IPS-18a (cell line): ENCODE results near the gene DAG1.

ENCODE experiments used
- H3K27ac ChIP-seq: one replicate; pipeline ENCODE4 v1.5.1; 2013; ENCODE audit warnings: low read length
- H3K27me3 ChIP-seq: one replicate; pipeline ENCODE4 v1.6.1; 2013; ENCODE audit warnings: mild to moderate bottlenecking, low read length; ENCODE audit not compliant: control insufficient read depth, insufficient read depth
- H3K36me3 ChIP-seq: one replicate; pipeline ENCODE4 v1.6.1; 2013; ENCODE audit warnings: low read depth, low read length; ENCODE audit not compliant: control insufficient read depth
- H3K4me1 ChIP-seq: one replicate; pipeline ENCODE4 v1.6.1; 2013; ENCODE audit warnings: low read depth, low read length; ENCODE audit not compliant: control insufficient read depth
- H3K4me3 ChIP-seq: one replicate; pipeline ENCODE4 v1.5.1; 2013; ENCODE audit warnings: low read length
- H3K9ac ChIP-seq: one replicate; pipeline ENCODE4 v1.6.1; 2013; ENCODE audit warnings: mild to moderate bottlenecking, low read length, moderate library complexity
- H3K9me3 ChIP-seq: one replicate; pipeline ENCODE4 v1.6.1; 2013; ENCODE audit warnings: low read depth, low read length; ENCODE audit not compliant: control insufficient read depth

DAG1 gene

GRCh38 chr3:49500732-49501609 lies 30.9 kb downstream of the DAG1 start:
- Histone ChIP-seq H3K9me3 (no peaks in the 10 kb centered on the region), H3K9ac (no peak overlapping the region), H3K4me3 (no peak overlapping the region), H3K27ac (no peak overlapping the region), H3K36me3 (no peaks in the 10 kb centered on the region), H3K27me3 (no peaks in the 10 kb centered on the region), H3K4me1 (no peaks in the 10 kb centered on the region)

GRCh38 chr3:49501842-49502241 lies 31.8 kb downstream of the DAG1 start:
- no peak overlapping the region for H3K4me3 ChIP-seq
- no peaks in the 10 kb centered on the region for H3K36me3 ChIP-seq
- no peak overlapping the region for H3K9ac ChIP-seq
- no peak overlapping the region for H3K27ac ChIP-seq
- no peaks in the 10 kb centered on the region for H3K4me1 ChIP-seq
- H3K9me3 ChIP-seq, result no peaks in the 10 kb centered on the region
- no peaks in the 10 kb centered on the region for H3K27me3 ChIP-seq

- H3K36me3 ChIP-seq, result peaks cover 17% of the 10 kb centered on the region
- no peaks in the 10 kb centered on the region for H3K27me3 ChIP-seq
- H3K9me3 ChIP-seq, result no peaks in the 10 kb centered on the region
- no peak overlapping the region for H3K9ac ChIP-seq
- no peaks in the 10 kb centered on the region for H3K4me1 ChIP-seq
- H3K27ac ChIP-seq, result no peak overlapping the region
- no peak overlapping the region for H3K4me3 ChIP-seq
Measured at GRCh38 chr3:49506906-49507305, 36.8 kb downstream of the DAG1 start.

GRCh38 chr3:49509028-49509561 lies 39.0 kb downstream of the DAG1 start:
- Histone ChIP-seq H3K36me3 (peaks cover 28% of the 10 kb centered on the region), H3K27ac (no peak overlapping the region), H3K4me3 (no peak overlapping the region), H3K4me1 (no peaks in the 10 kb centered on the region), H3K27me3 (no peaks in the 10 kb centered on the region), H3K9ac (no peak overlapping the region), H3K9me3 (no peaks in the 10 kb centered on the region)

GRCh38 chr3:49511639-49512038 lies 41.6 kb downstream of the DAG1 start:
- no peaks in the 10 kb centered on the region for H3K27me3 ChIP-seq
- H3K9me3 ChIP-seq, result no peaks in the 10 kb centered on the region
- H3K27ac ChIP-seq, result no peak overlapping the region
- peaks cover 28% of the 10 kb centered on the region for H3K36me3 ChIP-seq
- no peaks in the 10 kb centered on the region for H3K4me1 ChIP-seq
- H3K4me3 ChIP-seq, result no peak overlapping the region
- H3K9ac ChIP-seq, result no peak overlapping the region

GRCh38 chr3:49512781-49513355 lies 42.8 kb downstream of the DAG1 start:
- Histone ChIP-seq H3K27me3 (no peaks in the 10 kb centered on the region), H3K27ac (no peak overlapping the region), H3K4me3 (no peak overlapping the region), H3K9ac (no peak overlapping the region), H3K4me1 (no peaks in the 10 kb centered on the region), H3K9me3 (no peaks in the 10 kb centered on the region), H3K36me3 (peaks cover 36% of the 10 kb centered on the region)

- Histone ChIP-seq H3K9me3 (no peaks in the 10 kb centered on the region), H3K27ac (no peak overlapping the region), H3K9ac (no peak overlapping the region), H3K36me3 (peaks cover 38% of the 10 kb centered on the region), H3K4me3 (no peak overlapping the region), H3K4me1 (no peaks in the 10 kb centered on the region), H3K27me3 (no peaks in the 10 kb centered on the region)
Measured at GRCh38 chr3:49513494-49514124, 43.5 kb downstream of the DAG1 start.

- Histone ChIP-seq H3K27ac (no peak overlapping the region), H3K36me3 (peaks cover 21% of the 10 kb centered on the region), H3K9ac (no peak overlapping the region), H3K9me3 (no peaks in the 10 kb centered on the region), H3K4me1 (no peaks in the 10 kb centered on the region), H3K27me3 (no peaks in the 10 kb centered on the region), H3K4me3 (no peak overlapping the region)
Measured at GRCh38 chr3:49518016-49518415, 47.9 kb downstream of the DAG1 start.

- Histone ChIP-seq H3K9ac (no peak overlapping the region), H3K36me3 (peaks cover 18% of the 10 kb centered on the region), H3K4me1 (no peaks in the 10 kb centered on the region), H3K27me3 (no peaks in the 10 kb centered on the region), H3K27ac (no peak overlapping the region), H3K4me3 (no peak overlapping the region), H3K9me3 (no peaks in the 10 kb centered on the region)
Measured at GRCh38 chr3:49518441-49518840, 48.4 kb downstream of the DAG1 start.

GRCh38 chr3:49519296-49519695 lies 49.2 kb downstream of the DAG1 start:
- no peak overlapping the region for H3K27ac ChIP-seq
- no peaks in the 10 kb centered on the region for H3K4me1 ChIP-seq
- H3K36me3 ChIP-seq, result peaks cover 13% of the 10 kb centered on the region
- H3K9me3 ChIP-seq, result no peaks in the 10 kb centered on the region
- no peaks in the 10 kb centered on the region for H3K27me3 ChIP-seq
- no peak overlapping the region for H3K9ac ChIP-seq
- no peak overlapping the region for H3K4me3 ChIP-seq

GRCh38 chr3:49519916-49520385 lies 49.9 kb downstream of the DAG1 start:
- Histone ChIP-seq H3K27me3 (no peaks in the 10 kb centered on the region), H3K4me1 (no peaks in the 10 kb centered on the region), H3K9me3 (no peaks in the 10 kb centered on the region), H3K36me3 (peaks cover 13% of the 10 kb centered on the region), H3K9ac (no peak overlapping the region), H3K27ac (no peak overlapping the region), H3K4me3 (no peak overlapping the region)
